Measurements from ENCODE around the gene CDK5R2.

- no peak for TF ChIP-seq CTCF (IDR thresholded peaks at IDR 0.05 in 2 of 3, conservative IDR thresholded peaks at IDR 0.05 in 1 of 3; ENCODE audit: borderline replicate concordance in 1 of 3, insufficient read depth in 1 of 3, low read depth in 2 of 3, low read length in 2 of 3)
- no peak for TF ChIP-seq JUND (IDR thresholded peaks at IDR 0.05)
- no peak for TF ChIP-seq POLR2A (IDR thresholded peaks at IDR 0.05; ENCODE audit: borderline replicate concordance, extremely low read depth, insufficient read depth, insufficient read length)
- TF ChIP-seq ZBTB33 (IDR thresholded peaks at IDR 0.05; ENCODE audit: extremely low read depth, insufficient replicate concordance, low read length), result no peak
- TF ChIP-seq CBX3 (IDR thresholded peaks at IDR 0.05; ENCODE audit: low read depth), result no peak
- no peak for TF ChIP-seq RAD21 (IDR thresholded peaks at IDR 0.05; ENCODE audit: low read depth)
- no peak for TF ChIP-seq MAX (IDR thresholded peaks at IDR 0.05)
- TF ChIP-seq ZNF274 (IDR thresholded peaks at IDR 0.05; ENCODE audit: low read depth, low read length), result no peak
- TF ChIP-seq EZH2phosphoT487 (IDR thresholded peaks at IDR 0.05; ENCODE audit: borderline replicate concordance), result no peak
- no peak for TF ChIP-seq REST (IDR thresholded peaks at IDR 0.05; ENCODE audit: low read depth)
- TF ChIP-seq POLR2AphosphoS5 (IDR thresholded peaks at IDR 0.05; ENCODE audit: low read depth, low read length), result no peak
- no peak for TF ChIP-seq YY1 (IDR thresholded peaks at IDR 0.05; ENCODE audit: extremely low read depth, insufficient replicate concordance, low read depth, low read length)
- TF ChIP-seq ATF3 (IDR thresholded peaks at IDR 0.05), result no peak
Observed at GRCh38 chr2:219009294-219009693, 49.8 kb downstream of the CDK5R2 start.

Measured in HCT116 (cell line).